Neural cell (in vitro differentiated cells): ENCODE measurements around the gene ELK3.

Source experiments
- RAD21 ChIP-seq: fragments of 450-650 bp; conservative IDR thresholded peaks from 2 replicates; pipeline ENCODE4 v1.6.1; 2014; ENCODE audit warnings: antibody characterized with exemption, mild to moderate bottlenecking, moderate library complexity
- TF ChIP-seq, protein P1 (sequence below): fragments of 450-650 bp; IDR thresholded peaks from 2 replicates; pipeline ENCODE4 v1.5.1; 2014; ENCODE audit warnings: antibody characterized with exemption, mild to moderate bottlenecking, moderate library complexity; ENCODE audit not compliant: poor library complexity, severe bottlenecking
- TF ChIP-seq, protein P2 (sequence below): IDR thresholded peaks from 2 replicates; pipeline ENCODE4 v1.6.1; 2012; ENCODE audit warnings: borderline replicate concordance

DNA sequence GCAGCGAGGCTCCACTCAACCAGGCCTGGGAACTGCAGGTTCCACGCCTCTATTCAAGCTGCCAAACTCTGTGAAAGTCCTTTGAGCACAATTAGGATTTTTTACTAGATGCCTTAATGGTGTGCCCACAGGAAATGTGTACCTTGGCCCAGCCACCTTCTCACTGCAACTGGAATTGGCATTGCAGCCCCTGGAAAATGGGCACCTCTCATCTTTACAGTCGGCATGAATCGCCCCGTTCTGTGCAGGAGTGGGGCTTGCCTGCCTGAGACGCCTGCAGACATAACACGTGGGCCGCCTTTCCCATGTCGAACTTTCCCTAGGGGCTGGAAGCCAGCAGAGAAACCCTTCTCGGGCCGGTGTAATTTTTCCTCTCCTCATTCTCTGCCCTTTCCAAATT, 42.0 kb upstream of the ELK3 start:
- TF ChIP-seq, protein P1, sequence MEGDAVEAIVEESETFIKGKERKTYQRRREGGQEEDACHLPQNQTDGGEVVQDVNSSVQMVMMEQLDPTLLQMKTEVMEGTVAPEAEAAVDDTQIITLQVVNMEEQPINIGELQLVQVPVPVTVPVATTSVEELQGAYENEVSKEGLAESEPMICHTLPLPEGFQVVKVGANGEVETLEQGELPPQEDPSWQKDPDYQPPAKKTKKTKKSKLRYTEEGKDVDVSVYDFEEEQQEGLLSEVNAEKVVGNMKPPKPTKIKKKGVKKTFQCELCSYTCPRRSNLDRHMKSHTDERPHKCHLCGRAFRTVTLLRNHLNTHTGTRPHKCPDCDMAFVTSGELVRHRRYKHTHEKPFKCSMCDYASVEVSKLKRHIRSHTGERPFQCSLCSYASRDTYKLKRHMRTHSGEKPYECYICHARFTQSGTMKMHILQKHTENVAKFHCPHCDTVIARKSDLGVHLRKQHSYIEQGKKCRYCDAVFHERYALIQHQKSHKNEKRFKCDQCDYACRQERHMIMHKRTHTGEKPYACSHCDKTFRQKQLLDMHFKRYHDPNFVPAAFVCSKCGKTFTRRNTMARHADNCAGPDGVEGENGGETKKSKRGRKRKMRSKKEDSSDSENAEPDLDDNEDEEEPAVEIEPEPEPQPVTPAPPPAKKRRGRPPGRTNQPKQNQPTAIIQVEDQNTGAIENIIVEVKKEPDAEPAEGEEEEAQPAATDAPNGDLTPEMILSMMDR = no peak
- TF ChIP-seq RAD21 = no peak
- TF ChIP-seq, protein P2, sequence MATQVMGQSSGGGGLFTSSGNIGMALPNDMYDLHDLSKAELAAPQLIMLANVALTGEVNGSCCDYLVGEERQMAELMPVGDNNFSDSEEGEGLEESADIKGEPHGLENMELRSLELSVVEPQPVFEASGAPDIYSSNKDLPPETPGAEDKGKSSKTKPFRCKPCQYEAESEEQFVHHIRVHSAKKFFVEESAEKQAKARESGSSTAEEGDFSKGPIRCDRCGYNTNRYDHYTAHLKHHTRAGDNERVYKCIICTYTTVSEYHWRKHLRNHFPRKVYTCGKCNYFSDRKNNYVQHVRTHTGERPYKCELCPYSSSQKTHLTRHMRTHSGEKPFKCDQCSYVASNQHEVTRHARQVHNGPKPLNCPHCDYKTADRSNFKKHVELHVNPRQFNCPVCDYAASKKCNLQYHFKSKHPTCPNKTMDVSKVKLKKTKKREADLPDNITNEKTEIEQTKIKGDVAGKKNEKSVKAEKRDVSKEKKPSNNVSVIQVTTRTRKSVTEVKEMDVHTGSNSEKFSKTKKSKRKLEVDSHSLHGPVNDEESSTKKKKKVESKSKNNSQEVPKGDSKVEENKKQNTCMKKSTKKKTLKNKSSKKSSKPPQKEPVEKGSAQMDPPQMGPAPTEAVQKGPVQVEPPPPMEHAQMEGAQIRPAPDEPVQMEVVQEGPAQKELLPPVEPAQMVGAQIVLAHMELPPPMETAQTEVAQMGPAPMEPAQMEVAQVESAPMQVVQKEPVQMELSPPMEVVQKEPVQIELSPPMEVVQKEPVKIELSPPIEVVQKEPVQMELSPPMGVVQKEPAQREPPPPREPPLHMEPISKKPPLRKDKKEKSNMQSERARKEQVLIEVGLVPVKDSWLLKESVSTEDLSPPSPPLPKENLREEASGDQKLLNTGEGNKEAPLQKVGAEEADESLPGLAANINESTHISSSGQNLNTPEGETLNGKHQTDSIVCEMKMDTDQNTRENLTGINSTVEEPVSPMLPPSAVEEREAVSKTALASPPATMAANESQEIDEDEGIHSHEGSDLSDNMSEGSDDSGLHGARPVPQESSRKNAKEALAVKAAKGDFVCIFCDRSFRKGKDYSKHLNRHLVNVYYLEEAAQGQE = no peak
